Measurements from ENCODE around the gene MIOS. TPM values are rescaled to one million over a fixed set of nuclear protein-coding genes. Genes with fewer than 3 reads are reported as not detected.
"Not testable (repeated sequence)": the region's sequence is repeated elsewhere in the genome, so short reads cannot be mapped to it uniquely, and the experiment has no call there.

MIOS gene
- total and polyA plus RNA-seq, 10 donors, result 18.0 to 104 (median 45.3) TPM

DNA sequence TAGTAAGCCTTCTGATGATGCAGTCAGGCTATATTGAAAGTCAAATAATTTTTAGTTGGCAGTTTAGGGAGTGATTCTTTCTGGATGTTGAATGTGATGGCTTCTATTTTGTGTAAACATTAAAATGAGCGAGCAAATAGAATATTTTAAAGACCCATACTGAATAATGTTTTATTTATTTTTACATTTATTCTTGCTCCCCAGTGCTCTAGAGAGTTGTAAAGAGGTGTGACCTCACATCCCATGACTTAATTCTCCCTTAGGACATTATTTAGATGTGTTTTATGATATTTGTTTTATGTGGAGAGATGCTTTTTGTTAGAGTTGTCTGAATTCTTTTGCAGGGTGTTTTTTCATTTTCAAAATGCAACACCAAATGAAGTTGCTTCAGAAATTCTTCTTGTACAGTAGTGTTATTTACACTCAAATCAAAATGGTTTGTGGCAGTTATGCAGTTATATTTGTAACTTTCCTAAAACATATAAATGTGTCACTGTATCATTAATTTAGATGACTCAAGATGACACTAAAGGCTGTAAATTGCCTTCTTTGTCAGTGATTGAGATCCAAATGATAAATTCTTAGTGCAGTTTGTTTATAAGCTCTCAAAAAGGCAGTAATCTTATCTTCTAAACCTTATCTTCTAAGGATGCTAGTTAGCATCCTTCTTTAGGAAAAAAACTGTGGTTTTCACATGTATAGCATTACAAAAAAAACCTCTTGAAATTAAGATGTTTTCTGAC lies 86.3 kb downstream of the MIOS start:
- whole genome bisulfite sequencing, 5 donors, result 85 to 100% (median 95%) methylated on average over 1 of the region's 1 CpG
- H3K9me3 ChIP-seq, result peaks cover 0 to 15% (median 0%) of the 10 kb centered on the region in 8 donors
- peaks cover 0 to 22% (median 0%) of the 10 kb centered on the region in 6 donors for H3K4me1 ChIP-seq
- intact Hi-C loops (cut with DNase I; ENCODE audit: low total_unique reads), result no loop called here
- no peak for TF ChIP-seq POLR2A (IDR thresholded peaks at IDR 0.05)
- no peak for TF ChIP-seq POLR2AphosphoS5 (IDR thresholded peaks at IDR 0.05)
- TF ChIP-seq, protein P1, sequence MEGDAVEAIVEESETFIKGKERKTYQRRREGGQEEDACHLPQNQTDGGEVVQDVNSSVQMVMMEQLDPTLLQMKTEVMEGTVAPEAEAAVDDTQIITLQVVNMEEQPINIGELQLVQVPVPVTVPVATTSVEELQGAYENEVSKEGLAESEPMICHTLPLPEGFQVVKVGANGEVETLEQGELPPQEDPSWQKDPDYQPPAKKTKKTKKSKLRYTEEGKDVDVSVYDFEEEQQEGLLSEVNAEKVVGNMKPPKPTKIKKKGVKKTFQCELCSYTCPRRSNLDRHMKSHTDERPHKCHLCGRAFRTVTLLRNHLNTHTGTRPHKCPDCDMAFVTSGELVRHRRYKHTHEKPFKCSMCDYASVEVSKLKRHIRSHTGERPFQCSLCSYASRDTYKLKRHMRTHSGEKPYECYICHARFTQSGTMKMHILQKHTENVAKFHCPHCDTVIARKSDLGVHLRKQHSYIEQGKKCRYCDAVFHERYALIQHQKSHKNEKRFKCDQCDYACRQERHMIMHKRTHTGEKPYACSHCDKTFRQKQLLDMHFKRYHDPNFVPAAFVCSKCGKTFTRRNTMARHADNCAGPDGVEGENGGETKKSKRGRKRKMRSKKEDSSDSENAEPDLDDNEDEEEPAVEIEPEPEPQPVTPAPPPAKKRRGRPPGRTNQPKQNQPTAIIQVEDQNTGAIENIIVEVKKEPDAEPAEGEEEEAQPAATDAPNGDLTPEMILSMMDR (IDR thresholded peaks at IDR 0.05 in 8 of 11, conservative IDR thresholded peaks at IDR 0.05 in 3 of 11), result no peak
- H3K27ac ChIP-seq, result no peak overlapping the region
- no peak overlapping the region for H3K4me3 ChIP-seq
- H3K27me3 ChIP-seq (replicated peaks in 1 of 7), result no peaks in the 10 kb centered on the region
- H3K36me3 ChIP-seq, result peaks cover 0 to 9% (median 0%) of the 10 kb centered on the region in 6 donors
- no peak for DNase-seq

DNA sequence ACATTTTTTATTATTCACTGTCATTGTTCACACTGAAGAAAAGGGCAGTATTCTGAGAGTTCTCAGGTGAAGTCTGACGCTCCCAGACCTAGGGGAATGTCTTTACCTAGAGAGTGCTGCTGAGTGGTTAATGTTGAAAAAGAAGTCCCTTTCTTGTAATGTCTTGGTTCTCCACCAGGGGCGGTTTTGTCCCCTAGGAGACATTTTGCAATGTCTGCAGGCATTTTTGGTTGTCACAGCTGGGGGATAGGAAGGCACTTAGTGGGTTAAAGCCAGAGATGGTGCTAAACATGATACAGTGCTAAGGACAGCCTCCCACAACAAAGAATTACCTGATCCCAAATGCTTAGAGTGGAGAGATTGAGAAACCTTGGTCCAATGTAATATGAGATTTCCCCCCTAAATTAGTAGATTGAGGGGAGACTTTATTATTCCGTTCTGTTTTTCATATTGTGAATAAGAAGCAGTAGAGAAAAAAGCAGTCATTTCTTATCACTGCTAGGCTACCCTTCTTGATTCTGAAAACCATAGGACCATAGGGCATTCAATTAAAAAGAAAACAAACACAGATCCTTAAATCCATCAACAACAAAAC lies 87.0 kb downstream of the MIOS start:
- TF ChIP-seq POLR2A (IDR thresholded peaks at IDR 0.05), result no peak
- no peak for TF ChIP-seq POLR2AphosphoS5 (IDR thresholded peaks at IDR 0.05)
- TF ChIP-seq, protein P1 (IDR thresholded peaks at IDR 0.05 in 8 of 11, conservative IDR thresholded peaks at IDR 0.05 in 3 of 11), result peak in 7 of 11 experiments; percentile 7 to 47 (median 33)
- intact Hi-C loops (cut with DNase I; ENCODE audit: low total_unique reads), result no loop called here

DNA sequence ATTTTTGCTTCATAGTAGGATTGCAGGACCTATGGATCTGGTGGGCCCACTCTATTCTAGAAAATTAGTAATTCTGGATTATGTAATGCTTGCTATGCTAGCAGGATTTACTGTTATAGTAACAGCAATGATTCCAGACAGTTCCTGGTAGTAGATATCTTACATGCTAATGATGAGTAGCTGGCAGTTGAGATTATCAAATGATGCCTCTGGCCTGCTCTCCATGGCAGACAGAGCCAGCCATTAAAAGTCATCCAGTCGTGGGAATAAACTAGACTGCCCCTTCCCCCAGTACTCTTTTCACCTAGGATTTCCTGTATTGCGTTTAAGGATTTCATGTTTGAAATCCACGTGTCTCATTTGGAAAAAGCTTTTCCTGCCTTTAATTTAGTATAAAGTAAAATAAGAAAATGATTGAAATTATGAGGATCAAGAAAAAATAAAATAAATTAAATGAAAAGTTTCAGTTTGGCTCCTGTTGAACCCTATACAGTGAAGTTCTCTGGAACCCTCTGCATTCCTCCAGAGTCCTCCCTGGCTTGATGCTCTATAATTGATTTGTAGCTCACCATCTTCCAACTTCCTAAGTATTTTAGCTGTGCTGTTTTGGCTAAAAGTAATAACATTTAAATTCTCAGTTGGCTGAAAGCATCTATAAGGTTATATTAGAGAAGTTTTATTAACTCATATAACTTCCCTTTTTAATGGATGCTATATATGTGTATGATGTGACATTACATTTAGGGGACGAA lies 88.5 kb downstream of the MIOS start:
- no peak overlapping the region for H3K4me3 ChIP-seq
- H3K36me3 ChIP-seq, result peaks cover 0 to 9% (median 0%) of the 10 kb centered on the region in 6 donors
- no peak overlapping the region for H3K27ac ChIP-seq
- TF ChIP-seq, protein P1 (IDR thresholded peaks at IDR 0.05 in 8 of 11, conservative IDR thresholded peaks at IDR 0.05 in 3 of 11), result no peak
- TF ChIP-seq POLR2A (IDR thresholded peaks at IDR 0.05) (no peak), POLR2AphosphoS5 (IDR thresholded peaks at IDR 0.05) (no peak)
- 56 to 72% (median 56%) methylated on average over 4 of the region's 4 CpGs for WGBS, 5 donors
- H3K4me1 ChIP-seq, result peaks cover 0 to 22% (median 0%) of the 10 kb centered on the region in 6 donors
- no peaks in the 10 kb centered on the region for H3K27me3 ChIP-seq (replicated peaks in 1 of 7)
- H3K9me3 ChIP-seq, result peaks cover 0 to 34% (median 20%) of the 10 kb centered on the region in 8 donors
- no peak for DNase-seq
- intact Hi-C loops (cut with DNase I; ENCODE audit: low total_unique reads), result no loop called here

More for the DNA sequence above, 87.0 kb downstream of the MIOS start:
- Histone ChIP-seq H3K27ac (no peak overlapping the region), H3K9me3 (peaks cover 0 to 20% (median 6%) of the 10 kb centered on the region in 8 donors), H3K36me3 (peaks cover 0 to 9% (median 0%) of the 10 kb centered on the region in 6 donors), H3K4me3 (no peak overlapping the region), H3K4me1 (peaks cover 0 to 22% (median 0%) of the 10 kb centered on the region in 6 donors), H3K27me3 (replicated peaks in 1 of 7) (no peaks in the 10 kb centered on the region)
- 78 to 83% (median 79%) methylated on average over 3 of the region's 3 CpGs for WGBS, 5 donors
- no peak for DNase-seq

DNA sequence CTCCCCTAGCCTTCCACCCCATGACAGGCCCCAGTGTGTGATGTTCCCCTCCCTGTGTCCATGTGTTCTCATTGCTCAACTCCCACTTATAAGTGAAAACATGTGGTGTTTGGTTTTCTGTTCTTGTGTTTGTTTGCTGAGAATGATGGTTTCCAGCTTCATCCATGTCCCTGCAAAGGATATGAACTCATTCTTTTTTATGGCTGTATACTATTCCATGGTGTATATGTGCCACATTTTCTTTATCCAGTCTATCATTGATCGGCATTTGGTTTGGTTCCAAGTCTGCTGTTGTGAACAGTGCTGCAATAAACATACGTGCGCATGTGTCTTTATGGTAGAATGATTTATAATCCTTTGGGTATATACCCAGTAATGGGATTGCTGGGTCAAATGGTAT lies 89.8 kb downstream of the MIOS start:
- not testable (repeated sequence) for H3K27me3 ChIP-seq (replicated peaks in 1 of 7)

More for the DNA sequence above, 89.8 kb downstream of the MIOS start:
- peaks cover 0 to 36% (median 21%) of the 10 kb centered on the region in 8 donors for H3K9me3 ChIP-seq
- H3K4me3 ChIP-seq; H3K36me3 ChIP-seq; intact Hi-C loops (cut with DNase I; ENCODE audit: low total_unique reads); DNase-seq; H3K27ac ChIP-seq: not testable (repeated sequence)
- WGBS, 5 donors, result 95 to 98% (median 96%) methylated on average over 3 of the region's 3 CpGs
- H3K4me1 ChIP-seq, result peaks cover 0 to 22% (median 0%) of the 10 kb centered on the region in 6 donors

Other genes starting within 250 kb of the MIOS start
- under 1 TPM; 0.20 to 0.94 (median 0.66) TPM for gene COL28A1, start 31.0 kb upstream of the MIOS start, total RNA-seq
- 1 to 10 TPM in 1 of 3 donors, under 1 TPM in 2; 0.08 to 1.6 (median 0.28) TPM for gene COL28A1, start 31.0 kb upstream of the MIOS start, polyA plus RNA-seq
- gene UMAD1, start 73.9 kb downstream of the MIOS start, total RNA-seq, result 10 to 100 TPM; 13.2 to 21.2 (median 16.9) TPM
- 1 to 10 TPM; 7.6 to 9.3 (median 8.8) TPM for gene UMAD1, start 73.9 kb downstream of the MIOS start, polyA plus RNA-seq
- 10 to 100 TPM; 18.0 to 32.1 (median 25.4) TPM for gene RPA3, start 151.7 kb downstream of the MIOS start, total RNA-seq
- gene RPA3, start 151.7 kb downstream of the MIOS start, polyA plus RNA-seq, result 10 to 100 TPM; 28.3 to 41.8 (median 41.0) TPM